HG03460 (cell line): ENCODE results near the gene ASB3.
"Not testable (repeated sequence)": the region's sequence is repeated elsewhere in the genome, so short reads cannot be mapped to it uniquely, and the experiment has no call there.

Source experiments
- ATAC-seq: cut with Tn5 transposase; IDR thresholded peaks from one replicate; pipeline ENCODE4 v1.9.1; 2021; ENCODE audit not compliant: unreplicated experiment

ASB3 gene

DNA sequence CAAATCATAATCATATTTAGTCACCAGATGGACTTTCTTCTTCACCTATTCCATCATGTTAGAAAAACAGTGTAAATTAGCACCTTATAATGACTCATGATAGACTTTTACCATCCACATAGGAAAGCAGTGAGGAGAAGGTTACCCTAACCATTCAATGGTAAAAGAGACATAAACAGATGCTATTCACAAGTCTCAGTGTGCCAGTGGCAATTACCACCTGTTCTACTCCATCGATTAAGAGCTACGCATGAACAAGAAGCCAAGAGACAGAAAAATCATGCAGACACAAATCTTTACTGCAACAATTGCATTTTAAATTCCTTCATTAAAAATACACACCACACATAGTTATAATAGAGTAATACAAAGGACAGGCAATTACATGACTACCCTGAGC is 125.9 kb downstream of the ASB3 start:
- ATAC-seq: no peak

DNA sequence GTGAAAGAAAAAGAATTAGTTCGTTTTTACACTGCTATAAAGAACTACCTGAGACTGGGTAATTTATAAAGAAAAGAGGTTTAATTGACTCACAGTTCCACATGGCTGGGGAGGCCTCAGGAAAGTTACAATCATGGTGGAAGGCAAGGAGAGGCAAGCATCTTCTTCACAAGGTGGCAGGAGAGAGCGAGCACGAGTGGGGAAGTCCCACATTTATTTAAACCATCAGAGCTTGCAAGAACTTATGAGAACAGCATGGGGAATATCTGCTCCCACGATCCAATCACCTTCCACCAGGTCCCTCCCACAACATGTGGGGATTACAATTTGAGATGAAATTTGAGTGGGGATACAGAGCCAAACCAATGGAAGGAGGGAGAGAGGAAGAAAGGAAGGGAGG is 128.3 kb downstream of the ASB3 start:
- not testable (repeated sequence) for ATAC-seq

DNA sequence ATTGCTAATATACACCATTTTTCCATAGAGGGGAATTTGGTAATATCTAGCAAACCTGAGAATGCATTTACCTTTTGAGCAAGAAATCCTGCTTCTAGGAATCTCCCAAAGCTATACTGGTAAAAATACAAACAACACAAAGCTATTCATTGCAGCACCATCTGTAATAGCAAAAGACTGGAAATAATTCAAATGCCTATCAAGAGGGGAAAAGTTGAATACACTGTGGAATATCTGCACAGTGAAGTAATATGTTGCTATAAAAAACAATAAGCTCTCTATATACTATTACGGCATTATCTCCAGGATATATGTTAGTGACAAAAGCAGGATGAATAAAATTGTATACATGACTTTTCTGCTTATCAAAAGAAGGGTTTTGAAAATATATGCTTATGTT is 131.5 kb downstream of the ASB3 start:
- no peak for ATAC-seq

DNA sequence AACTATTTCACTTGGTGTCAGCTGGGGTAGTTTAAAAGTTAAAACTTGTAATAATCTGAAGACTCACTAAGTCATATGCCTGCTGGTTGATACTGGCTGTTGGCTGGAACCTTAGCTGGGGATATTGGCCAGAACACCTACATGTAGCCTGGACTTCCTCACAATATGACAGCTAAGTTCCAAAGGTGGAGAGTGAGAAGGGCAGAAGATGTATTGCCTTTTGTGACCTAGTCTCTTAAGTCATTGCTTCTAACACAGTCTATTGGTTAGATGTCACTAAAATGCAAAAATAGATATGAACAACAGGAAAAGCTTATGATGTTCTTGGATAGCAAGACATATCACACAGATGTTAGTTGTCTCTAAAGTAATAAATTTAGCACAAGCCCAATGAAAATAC is 132.4 kb downstream of the ASB3 start:
- no peak for ATAC-seq

DNA sequence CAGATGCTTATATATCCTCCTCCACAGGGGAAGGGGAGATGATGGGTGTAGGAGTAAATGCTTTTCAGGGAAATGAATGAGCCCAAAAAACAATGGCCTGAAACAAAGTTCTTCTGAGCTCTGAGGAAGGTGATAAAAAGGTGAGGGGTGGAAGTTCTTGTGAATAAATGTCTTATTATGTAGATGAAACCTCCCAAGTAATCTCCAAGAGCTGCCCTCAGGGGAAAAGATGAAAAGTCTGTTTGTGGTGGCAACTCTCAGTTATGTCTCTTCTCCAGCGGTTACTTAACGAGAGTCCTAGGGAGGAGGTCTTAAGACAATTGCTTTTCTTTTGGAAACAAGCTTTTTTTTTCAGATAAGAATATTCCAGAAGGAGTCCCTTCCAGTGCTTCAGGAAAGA is 134.6 kb downstream of the ASB3 start:
- ATAC-seq: no peak

DNA sequence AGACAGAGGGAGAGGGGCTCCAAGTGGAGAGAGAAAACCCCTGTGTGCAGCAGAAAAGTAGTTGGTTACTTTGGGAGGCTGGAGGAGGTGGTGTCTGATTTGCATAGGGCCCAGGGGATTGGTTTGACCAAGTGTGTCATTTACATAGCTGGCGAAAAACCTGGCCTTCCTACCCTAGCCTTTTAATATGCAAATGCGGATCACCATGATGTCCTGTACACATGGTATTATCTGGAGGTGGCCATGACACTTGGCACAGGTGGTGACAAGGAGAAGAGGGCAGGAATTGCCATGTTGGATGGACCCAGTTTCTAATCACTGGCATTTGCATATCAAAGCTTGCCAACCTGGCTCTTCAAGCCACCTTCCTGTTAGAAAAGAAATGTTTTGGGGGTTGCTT is 140.0 kb downstream of the ASB3 start:
- ATAC-seq: no peak

DNA sequence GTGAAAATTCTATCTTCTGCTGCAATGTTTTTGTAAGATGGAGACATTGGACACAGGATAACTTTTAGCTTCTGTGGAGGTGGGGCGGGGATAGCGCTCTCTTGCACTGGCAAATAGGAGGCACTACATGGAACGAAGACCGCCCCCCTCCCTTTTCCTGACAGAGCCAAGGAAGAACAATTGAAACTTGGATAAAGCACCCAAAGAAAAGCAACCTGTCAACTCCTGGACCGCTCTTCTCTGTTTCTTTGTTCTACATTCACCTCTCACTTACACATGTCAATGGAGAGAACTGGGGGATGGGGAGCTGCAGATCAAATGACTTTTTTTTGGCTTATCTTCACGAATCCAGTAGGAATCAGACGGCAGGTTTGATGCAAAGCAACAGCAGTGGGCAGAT is 145.5 kb downstream of the ASB3 start:
- ATAC-seq: no peak

DNA sequence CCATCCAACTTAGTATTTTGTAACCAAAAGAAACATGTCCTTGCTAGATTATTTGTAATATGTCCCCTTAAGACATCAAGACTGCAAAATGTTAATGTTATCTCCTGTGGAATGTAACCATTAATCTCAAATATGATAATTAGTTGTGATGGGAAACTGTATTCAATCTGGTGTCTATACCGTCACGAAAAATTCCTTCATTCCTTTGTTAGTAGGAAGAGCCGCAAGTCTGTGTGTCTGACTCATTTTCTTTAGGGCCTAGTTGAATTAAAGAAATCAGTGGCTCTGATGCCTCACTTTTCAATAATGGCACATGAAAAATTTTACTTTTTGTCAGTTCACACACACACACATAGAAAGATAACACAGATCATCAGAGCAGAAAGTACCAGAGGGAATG is 146.3 kb downstream of the ASB3 start:
- no peak for ATAC-seq

DNA sequence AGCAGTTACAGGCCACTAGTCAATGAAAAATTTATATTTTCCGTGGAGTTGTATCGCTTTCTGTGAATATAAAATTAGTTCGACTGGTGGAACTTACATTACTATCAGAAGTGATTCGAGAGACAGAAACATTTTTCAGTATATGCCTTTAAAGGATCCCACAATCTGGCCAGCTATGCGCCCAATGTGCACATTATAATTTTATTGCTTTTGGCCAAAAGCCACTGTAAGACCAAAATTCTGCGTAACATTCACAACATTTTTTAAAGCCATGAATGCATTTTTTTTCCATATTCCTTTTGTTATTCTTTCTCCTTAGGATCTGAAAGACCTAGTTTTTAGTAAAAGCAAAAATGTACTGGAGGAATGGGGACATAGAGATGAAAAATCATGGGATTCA is 150.2 kb downstream of the ASB3 start:
- no peak for ATAC-seq

DNA sequence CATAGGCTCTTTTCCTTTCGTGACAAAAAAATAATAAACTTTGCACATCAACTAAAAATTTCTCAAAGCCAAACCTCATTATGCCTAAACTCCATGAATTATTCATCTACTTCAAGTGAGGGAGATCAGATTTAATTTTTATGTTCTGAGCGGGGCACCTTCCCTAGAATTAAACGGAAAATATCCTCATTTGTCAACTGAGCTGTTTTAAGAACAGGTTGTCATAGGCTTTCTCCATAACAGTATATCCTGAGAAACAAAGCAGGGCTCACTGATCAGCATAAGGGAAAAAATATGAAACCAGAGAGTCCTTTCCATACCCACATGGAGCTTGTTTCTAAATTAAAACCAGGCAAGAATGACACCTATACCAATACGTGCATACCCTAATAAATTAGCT is 150.6 kb downstream of the ASB3 start:
- no peak for ATAC-seq

DNA sequence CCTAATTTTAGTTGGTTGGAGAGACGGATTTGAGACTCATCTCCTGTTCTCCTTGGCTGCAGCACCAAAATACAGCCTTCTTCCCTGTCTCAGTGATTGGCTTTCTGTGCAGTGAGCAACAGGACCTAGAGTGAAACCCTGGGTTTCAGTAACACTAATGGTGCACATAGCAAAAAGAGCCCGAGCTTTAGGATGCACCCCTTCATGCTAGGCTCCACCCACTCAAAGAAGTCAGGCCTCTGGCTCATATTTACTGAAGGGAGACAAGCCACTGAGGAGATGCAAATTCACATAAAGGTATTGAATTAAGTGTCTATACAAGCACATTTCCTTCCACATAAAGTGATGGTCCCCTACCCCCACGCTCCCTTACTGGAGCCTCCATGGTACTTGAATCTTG is 151.1 kb downstream of the ASB3 start:
- no peak for ATAC-seq

DNA sequence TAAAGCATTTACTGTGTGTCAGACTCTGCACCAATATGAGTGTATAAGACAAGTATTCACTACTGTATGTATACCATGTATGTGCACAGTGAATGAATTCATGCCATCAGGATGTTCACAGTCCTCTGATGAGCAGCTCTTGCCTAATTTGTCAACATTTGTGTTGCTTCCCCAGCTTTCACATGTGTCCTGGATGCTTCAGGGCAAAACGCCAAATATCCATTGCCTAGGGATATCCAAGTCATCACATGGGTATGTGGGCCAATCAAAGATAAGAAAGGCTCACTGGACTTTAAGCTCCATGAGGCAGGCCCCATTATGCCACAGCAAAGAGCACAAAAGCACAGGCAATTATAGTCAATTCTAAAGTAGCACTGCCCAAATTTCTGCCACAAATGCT is 153.3 kb downstream of the ASB3 start:
- no peak for ATAC-seq

DNA sequence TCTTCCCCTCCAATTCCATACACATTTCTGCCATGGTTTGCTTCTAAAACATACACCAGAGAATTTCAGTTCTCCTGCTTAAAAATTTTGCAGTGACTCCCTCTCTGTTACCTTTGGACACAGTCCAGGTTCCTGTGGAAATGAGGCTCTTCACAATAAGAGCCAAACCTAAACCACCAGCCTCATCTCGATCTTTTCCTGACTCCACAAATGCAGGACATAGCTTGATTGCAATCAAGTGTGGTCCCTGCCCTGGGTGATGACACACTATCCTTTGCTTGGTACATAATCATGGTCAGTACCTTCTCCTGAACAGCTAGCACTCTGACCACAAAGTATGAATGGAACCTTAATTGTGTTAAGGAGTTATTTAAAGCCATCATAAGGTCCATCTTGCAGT is 154.0 kb downstream of the ASB3 start:
- ATAC-seq: no peak

DNA sequence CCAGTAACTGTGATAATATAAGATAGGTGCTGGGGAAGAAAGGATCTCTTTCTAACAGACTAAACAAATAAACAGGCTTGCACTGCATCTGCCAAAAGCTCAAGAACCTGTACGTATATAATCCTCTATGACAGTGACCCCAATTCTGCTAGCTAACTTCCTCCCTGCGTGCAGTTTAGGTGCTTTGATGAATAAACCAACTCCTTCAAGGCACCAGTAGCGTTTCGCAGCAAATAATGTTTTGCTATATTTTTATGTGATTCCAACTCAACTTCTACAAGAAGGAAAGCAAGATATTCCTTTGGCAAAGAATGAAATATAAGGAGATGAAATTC is 154.7 kb downstream of the ASB3 start:
- no peak for ATAC-seq

DNA sequence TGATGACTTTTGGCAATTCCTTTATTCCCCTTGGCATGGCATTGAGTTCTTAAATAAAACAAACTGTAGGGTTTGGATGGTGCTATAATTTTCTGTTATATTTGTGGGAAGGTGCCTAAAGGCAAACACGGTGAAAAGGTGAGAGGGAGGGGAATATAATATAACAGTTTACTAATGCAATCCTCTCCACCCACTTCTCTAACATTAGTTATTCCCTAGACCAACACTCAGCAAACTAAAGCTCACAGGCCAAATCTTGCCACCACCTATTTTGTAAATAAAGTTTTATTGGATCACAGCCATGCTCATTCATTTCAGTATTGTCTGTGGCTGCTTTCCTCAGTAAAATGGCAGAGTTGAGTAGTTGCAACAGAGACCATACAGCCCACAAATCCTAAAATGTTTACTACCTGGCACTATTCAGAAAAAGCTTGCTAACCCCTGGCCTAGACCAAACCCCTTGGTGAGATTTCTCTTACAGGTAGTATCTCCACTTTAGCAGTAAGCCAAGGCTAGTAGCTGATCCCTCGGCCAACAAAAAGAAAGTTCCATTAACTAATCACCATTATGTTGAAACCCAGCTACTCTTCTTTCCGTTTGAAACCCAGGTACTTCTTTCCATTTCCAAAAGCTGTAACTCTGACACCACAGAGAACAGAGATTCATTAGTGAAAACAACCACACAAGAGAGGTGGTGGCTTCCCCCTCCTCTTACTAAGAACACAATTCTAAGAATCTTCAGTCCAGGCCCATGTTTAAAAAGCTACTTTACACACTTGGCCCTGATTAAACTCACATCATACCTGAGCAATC is 155.2 kb downstream of the ASB3 start:
- ATAC-seq: no peak

DNA sequence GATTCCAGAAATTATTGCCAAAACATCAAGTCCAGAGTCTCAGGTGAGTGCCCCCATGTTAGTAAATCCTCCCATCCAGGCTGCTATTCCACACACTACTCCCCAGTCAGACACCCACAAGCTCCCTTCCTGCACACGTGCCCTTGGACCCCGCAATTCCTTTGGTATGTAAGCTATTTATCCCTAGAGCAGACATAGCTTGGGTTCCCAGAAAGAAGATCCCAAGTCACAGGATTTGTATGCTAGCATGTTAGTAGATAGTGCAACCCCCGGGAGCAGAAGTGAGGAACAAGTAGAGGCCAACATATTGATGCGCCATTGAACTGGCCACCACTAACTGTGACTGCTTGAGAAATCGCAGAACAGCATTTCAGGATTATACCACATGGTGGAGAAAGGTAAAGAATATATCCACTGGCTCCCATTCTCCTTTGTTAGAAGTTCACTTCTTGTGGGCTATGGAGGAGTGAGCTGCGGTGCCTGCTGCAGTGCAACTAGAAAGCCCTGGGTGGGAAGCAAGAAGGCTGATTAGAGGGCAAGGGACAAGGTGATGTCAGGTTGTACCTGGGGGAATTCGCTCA is 156.6 kb downstream of the ASB3 start:
- no peak for ATAC-seq

DNA sequence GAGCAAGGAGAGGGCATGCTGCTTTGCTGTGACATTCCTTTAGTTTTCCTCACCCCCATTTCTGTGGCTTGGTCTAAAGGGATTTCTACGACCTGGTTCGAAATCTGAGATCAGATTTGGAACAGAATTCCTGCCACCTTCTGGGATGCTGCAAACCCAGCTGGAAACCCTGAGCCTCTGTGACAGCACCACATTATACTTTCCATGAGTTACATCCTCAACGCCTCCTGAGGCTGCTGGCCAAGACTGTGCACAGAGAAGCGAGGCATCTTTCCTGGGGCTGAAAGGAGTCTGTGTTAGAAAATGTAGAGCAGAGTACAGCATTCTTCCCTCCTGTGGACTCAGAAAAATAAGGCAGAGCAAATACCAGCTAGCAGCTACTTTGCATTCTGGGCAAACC is 157.3 kb downstream of the ASB3 start:
- no peak for ATAC-seq

DNA sequence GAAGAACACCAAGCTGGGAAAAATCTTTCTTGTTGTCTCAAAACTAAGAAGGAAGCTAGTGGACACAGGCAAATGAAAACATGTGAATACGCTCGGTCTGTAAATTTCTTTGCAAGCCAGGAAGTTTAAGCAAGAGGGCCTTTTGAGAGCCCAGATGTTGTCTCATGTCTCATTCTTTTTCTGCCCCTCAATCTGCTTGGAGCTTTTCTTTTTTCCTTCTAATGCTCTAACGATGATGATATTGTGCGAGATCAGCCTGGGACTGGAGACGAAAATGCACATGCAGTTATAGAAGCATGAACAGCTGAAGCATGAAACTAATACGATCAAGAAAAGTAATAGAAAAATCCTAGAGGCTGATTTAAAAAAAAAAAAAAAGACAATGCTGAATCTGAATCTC is 157.8 kb downstream of the ASB3 start:
- no peak for ATAC-seq

DNA sequence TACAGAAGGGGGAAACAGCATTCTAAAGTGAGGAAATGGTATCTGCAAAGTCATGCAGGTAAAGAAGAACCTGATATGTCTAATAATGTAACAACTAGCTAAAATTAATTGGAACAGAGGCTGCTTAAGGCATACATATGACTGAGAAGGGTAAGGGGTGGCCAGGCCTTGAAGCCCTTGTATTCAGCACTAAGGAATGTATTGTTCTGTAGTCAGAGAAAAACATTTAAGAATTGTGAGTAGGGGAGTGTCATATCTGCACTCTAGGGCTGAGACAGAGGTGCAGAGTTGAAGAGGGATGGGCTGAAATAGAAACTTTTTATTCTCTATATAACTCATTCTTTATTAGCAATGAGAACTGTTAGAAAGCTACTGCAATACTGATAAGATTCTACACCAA is 164.6 kb downstream of the ASB3 start:
- no peak for ATAC-seq

DNA sequence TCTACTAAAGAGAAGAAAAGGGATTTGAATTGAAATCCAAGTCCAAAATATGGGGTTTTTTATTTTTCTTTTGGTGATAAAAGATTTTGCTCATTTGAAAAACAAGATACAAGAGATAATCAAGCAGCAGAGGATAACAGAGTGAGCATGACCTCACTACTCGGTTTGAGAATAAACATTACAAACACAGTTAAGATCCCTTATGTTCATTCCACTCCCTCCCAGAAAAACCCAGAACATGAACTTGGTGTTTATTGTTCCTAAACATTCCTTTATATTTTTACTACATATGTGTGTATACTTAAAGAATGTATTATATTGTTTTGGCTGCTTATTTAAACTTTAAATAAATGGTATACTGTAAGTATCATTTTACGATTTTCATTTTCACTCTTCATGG is 165.8 kb downstream of the ASB3 start:
- ATAC-seq: no peak
